ENCODE results near the gene FUT8. TPM values are rescaled to one million over a fixed set of nuclear protein-coding genes. Genes with fewer than 3 reads are reported as not detected.

FUT8 gene
- total and polyA plus RNA-seq, 4 donors, result 1.1 to 14.1 (median 4.0) TPM

DNA sequence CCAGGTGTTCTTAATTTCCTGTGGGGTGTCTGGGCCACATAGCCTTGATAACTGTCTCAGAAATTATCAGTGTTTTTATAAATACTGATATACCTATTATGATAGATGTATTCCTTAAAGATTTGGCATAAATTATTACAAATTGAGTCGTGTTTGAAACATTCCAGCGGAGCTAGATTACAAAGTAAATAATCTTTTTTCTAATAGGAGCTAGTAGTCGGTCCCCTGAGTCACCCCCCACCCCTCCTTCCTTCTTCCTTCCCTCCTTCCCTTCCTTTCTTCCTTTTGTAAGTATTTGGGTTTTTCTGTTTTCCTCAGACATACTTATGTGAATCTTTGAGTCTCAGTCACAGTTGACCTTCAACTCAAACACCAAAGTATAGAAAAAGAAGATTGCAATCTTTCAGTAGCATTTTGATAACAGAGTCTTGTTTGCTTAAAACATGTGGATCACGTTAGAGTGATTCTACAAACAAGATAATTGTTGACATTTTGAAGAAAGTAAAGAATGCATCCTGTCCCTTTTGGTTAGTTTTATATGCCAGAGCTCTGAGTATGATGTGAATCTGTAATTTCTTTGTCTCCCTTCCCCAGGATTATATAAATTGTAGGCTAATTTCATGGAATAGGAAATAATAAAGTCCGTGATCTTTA, 264.0 kb downstream of the FUT8 start:
- H3K27me3 ChIP-seq (ENCODE audit: control insufficient read depth in 4 of 4, insufficient read depth in 4 of 4, low read length in 3 of 4), result no peaks in the 10 kb centered on the region
- no peak for TF ChIP-seq GABPA (IDR thresholded peaks at IDR 0.05 in 1 of 2, conservative IDR thresholded peaks at IDR 0.05 in 1 of 2)
- TF ChIP-seq FOXA2 (IDR thresholded peaks at IDR 0.05), result no peak
- TF ChIP-seq, protein P1, sequence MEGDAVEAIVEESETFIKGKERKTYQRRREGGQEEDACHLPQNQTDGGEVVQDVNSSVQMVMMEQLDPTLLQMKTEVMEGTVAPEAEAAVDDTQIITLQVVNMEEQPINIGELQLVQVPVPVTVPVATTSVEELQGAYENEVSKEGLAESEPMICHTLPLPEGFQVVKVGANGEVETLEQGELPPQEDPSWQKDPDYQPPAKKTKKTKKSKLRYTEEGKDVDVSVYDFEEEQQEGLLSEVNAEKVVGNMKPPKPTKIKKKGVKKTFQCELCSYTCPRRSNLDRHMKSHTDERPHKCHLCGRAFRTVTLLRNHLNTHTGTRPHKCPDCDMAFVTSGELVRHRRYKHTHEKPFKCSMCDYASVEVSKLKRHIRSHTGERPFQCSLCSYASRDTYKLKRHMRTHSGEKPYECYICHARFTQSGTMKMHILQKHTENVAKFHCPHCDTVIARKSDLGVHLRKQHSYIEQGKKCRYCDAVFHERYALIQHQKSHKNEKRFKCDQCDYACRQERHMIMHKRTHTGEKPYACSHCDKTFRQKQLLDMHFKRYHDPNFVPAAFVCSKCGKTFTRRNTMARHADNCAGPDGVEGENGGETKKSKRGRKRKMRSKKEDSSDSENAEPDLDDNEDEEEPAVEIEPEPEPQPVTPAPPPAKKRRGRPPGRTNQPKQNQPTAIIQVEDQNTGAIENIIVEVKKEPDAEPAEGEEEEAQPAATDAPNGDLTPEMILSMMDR (IDR thresholded peaks at IDR 0.05; ENCODE audit: low read depth, low read length, missing input control), result no peak
- WGBS, result 59% methylated on average over 5 of the region's 5 CpGs

DNA sequence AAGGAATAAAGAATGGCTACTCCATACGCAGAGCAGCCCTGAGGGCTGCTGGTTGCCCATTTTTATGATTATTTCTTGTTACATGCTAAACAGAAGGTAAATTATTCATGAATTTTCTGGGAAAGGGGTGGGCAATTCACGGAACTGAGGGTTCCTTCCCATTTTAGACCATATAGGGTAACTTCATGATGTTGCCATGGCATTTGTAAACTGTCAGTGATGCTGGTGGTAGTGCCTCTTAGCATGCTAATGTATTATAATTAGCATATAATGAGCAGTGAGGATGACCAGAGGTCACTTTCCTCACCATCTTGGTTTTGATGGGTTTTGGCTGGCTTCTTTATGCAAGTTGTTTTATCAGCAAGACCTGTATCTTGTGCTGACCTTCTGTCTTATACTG, 273.0 kb downstream of the FUT8 start:
- no peaks in the 10 kb centered on the region for H3K9me3 ChIP-seq (ENCODE audit: control insufficient read depth in 4 of 4, low read length in 3 of 4)
- H3K36me3 ChIP-seq (ENCODE audit: control insufficient read depth in 4 of 4, insufficient read depth in 3 of 4, low read depth in 1 of 4, low read length in 3 of 4), result no peaks in the 10 kb centered on the region
- H3K4me1 ChIP-seq (ENCODE audit: control insufficient read depth in 4 of 4, insufficient read depth in 4 of 4, low read length in 3 of 4), result no peaks in the 10 kb centered on the region
- TF ChIP-seq, protein P2, sequence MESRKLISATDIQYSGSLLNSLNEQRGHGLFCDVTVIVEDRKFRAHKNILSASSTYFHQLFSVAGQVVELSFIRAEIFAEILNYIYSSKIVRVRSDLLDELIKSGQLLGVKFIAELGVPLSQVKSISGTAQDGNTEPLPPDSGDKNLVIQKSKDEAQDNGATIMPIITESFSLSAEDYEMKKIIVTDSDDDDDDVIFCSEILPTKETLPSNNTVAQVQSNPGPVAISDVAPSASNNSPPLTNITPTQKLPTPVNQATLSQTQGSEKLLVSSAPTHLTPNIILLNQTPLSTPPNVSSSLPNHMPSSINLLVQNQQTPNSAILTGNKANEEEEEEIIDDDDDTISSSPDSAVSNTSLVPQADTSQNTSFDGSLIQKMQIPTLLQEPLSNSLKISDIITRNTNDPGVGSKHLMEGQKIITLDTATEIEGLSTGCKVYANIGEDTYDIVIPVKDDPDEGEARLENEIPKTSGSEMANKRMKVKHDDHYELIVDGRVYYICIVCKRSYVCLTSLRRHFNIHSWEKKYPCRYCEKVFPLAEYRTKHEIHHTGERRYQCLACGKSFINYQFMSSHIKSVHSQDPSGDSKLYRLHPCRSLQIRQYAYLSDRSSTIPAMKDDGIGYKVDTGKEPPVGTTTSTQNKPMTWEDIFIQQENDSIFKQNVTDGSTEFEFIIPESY (IDR thresholded peaks at IDR 0.05), result no peak
- TF ChIP-seq FOXA1 (IDR thresholded peaks at IDR 0.05), result no peak
- TF ChIP-seq, protein P3, sequence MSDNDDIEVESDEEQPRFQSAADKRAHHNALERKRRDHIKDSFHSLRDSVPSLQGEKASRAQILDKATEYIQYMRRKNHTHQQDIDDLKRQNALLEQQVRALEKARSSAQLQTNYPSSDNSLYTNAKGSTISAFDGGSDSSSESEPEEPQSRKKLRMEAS (IDR thresholded peaks at IDR 0.05), result no peak
- TF ChIP-seq EGR1 (IDR thresholded peaks at IDR 0.05; ENCODE audit: low read depth in 2 of 2), result no peak
- no peak for TF ChIP-seq JUND (IDR thresholded peaks at IDR 0.05)
- no peak for TF ChIP-seq HNF4G (IDR thresholded peaks at IDR 0.05)
- TF ChIP-seq, protein P4, sequence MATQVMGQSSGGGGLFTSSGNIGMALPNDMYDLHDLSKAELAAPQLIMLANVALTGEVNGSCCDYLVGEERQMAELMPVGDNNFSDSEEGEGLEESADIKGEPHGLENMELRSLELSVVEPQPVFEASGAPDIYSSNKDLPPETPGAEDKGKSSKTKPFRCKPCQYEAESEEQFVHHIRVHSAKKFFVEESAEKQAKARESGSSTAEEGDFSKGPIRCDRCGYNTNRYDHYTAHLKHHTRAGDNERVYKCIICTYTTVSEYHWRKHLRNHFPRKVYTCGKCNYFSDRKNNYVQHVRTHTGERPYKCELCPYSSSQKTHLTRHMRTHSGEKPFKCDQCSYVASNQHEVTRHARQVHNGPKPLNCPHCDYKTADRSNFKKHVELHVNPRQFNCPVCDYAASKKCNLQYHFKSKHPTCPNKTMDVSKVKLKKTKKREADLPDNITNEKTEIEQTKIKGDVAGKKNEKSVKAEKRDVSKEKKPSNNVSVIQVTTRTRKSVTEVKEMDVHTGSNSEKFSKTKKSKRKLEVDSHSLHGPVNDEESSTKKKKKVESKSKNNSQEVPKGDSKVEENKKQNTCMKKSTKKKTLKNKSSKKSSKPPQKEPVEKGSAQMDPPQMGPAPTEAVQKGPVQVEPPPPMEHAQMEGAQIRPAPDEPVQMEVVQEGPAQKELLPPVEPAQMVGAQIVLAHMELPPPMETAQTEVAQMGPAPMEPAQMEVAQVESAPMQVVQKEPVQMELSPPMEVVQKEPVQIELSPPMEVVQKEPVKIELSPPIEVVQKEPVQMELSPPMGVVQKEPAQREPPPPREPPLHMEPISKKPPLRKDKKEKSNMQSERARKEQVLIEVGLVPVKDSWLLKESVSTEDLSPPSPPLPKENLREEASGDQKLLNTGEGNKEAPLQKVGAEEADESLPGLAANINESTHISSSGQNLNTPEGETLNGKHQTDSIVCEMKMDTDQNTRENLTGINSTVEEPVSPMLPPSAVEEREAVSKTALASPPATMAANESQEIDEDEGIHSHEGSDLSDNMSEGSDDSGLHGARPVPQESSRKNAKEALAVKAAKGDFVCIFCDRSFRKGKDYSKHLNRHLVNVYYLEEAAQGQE (IDR thresholded peaks at IDR 0.05), result no peak
- no peak for TF ChIP-seq YY1 (IDR thresholded peaks at IDR 0.05)
- TF ChIP-seq RXRA (IDR thresholded peaks at IDR 0.05), result no peak
- TF ChIP-seq HNF4A (conservative IDR thresholded peaks at IDR 0.05), result no peak
- no peak for TF ChIP-seq TAF1 (conservative IDR thresholded peaks at IDR 0.05)
- TF ChIP-seq SP1 (IDR thresholded peaks at IDR 0.05), result no peak
- no peak for TF ChIP-seq RAD21 (IDR thresholded peaks at IDR 0.05)
- no peak for TF ChIP-seq GABPA (IDR thresholded peaks at IDR 0.05 in 1 of 2, conservative IDR thresholded peaks at IDR 0.05 in 1 of 2)
- TF ChIP-seq FOXA2 (IDR thresholded peaks at IDR 0.05), result no peak
- TF ChIP-seq, protein P5, sequence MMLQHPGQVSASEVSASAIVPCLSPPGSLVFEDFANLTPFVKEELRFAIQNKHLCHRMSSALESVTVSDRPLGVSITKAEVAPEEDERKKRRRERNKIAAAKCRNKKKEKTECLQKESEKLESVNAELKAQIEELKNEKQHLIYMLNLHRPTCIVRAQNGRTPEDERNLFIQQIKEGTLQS (IDR thresholded peaks at IDR 0.05), result no peak
- TF ChIP-seq, protein P1 (IDR thresholded peaks at IDR 0.05; ENCODE audit: low read depth, low read length, missing input control), result no peak
- TF ChIP-seq NR2F2 (IDR thresholded peaks at IDR 0.05), result no peak
- no peak for DNase-seq (ENCODE audit: low spot score)
- no peak overlapping the region for H3K9ac ChIP-seq (ENCODE audit: low read depth in 1 of 2, low read length in 2 of 2)
- WGBS, result 93% methylated on average over 2 of the region's 2 CpGs
- H3K4me3 ChIP-seq (ENCODE audit: low read depth in 1 of 3, low read length in 3 of 3), result no peak overlapping the region
- no peak overlapping the region for H3K27ac ChIP-seq (ENCODE audit: low read depth in 1 of 2, low read length in 2 of 2)
- no peaks in the 10 kb centered on the region for H3K27me3 ChIP-seq (ENCODE audit: control insufficient read depth in 4 of 4, insufficient read depth in 4 of 4, low read length in 3 of 4)

More for the DNA sequence above, 264.0 kb downstream of the FUT8 start:
- H3K4me3 ChIP-seq (ENCODE audit: low read depth in 1 of 3, low read length in 3 of 3), result no peak overlapping the region
- H3K9me3 ChIP-seq (ENCODE audit: control insufficient read depth in 4 of 4, low read length in 3 of 4), result no peaks in the 10 kb centered on the region
- no peak overlapping the region for H3K27ac ChIP-seq (ENCODE audit: low read depth in 1 of 2, low read length in 2 of 2)
- H3K36me3 ChIP-seq (ENCODE audit: control insufficient read depth in 4 of 4, insufficient read depth in 3 of 4, low read depth in 1 of 4, low read length in 3 of 4), result no peaks in the 10 kb centered on the region
- H3K9ac ChIP-seq (ENCODE audit: low read depth in 1 of 2, low read length in 2 of 2), result no peak overlapping the region
- no peak for DNase-seq (ENCODE audit: low spot score)
- H3K4me1 ChIP-seq (ENCODE audit: control insufficient read depth in 4 of 4, insufficient read depth in 4 of 4, low read length in 3 of 4), result no peaks in the 10 kb centered on the region

All from liver (tissue), 9 donors.